GM19239 (cell line): Measurements from ENCODE around the gene FNDC10.

Experiments used
- DNase-seq: peaks from one replicate; pipeline ENCODE4 v3.0.0; 2011; ENCODE audit warnings: low spot score; ENCODE audit not compliant: insufficient read length
- FAIRE-seq: peaks from 2 replicates; lab custom pipeline; 2011; peaks lifted over from hg19 to GRCh38; lab: Jason Lieb, UNC

Gene FNDC10

GRCh38 chr1:1553821-1554494 is 46.0 kb downstream of the FNDC10 start:
- FAIRE-seq (no peak), DNase-seq (no peak)

GRCh38 chr1:1552263-1552639 is 47.7 kb downstream of the FNDC10 start:
- DNase-seq (no peak), FAIRE-seq (no peak)

DNA sequence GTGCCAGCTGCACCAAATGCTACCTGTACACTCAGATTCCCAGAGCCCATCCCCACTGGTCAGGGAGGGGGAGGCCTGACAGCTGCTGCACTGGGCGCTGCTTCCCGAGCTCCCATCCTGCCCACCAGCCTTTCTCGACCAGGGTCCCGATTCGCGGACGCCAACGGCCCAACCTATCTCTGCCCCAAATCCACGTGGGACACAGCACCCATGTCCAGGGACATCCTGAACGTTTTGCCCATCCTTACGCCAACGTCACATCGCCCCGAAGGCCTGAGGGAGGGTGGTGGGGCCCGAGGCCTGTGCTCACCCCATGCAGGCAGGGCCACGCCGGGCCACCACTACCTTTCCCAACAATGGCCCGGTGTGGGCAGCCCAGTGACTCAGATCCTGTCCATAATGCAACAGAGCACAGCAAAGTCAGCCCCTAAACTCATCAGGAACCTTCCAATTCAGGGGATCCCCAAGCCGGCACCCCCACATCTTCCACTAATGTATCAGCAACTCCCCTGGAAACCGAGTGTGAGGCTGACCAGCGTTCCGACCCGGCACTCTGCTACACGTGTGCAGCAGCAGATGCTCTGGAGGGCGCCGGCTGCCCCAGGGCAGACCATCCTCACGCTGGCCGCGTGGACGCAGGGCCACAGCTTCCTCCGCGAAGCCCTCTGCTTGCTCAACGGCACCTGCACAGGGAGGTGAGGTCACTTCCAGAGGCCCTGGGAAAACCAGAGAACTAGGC is 48.2 kb downstream of the FNDC10 start:
- DNase-seq = no peak
- no peak for FAIRE-seq

DNA sequence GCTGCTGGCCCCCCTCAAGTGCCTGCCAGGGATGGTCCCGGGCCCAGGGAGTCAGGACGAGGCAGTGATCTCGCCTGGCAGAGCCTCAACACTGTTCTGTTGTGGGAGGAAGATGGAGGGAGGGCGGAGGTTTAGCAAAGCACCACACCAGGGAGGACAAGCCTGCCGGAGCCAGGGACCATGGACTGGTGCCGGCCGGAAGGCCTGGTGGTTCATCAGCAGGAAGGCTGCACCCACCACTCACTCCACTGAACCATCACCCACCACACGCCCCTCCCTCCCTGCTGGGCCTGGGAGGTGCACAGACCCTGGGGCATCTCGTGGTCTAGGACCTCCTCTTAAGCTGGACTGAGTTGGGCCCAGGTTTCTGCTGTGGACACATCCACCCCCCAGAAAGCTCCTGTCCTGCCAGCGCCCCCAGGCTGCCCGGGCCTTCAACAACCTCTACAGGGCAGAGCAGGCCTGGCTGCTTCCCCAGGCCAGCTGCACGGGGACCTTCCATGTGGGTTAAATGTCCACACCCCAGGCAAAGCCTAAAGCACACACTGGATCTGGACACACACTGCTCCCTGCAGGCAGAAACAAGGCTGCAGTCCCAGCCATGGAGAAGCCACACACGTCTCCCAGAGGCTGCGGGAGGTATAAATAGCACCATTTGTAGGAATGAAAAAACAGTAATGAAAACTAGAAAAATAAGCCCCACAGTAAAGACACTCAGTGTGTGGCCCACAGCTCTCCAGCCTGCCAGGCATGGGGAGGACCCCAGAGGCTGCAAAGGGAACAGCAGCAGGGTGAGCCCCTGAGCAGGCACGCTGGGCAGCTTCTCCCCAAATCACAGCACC is 49.1 kb downstream of the FNDC10 start:
- FAIRE-seq = no peak
- no peak for DNase-seq

GRCh38 chr1:1550087-1550486 is 49.8 kb downstream of the FNDC10 start:
- DNase-seq (no peak), FAIRE-seq (no peak)

DNA sequence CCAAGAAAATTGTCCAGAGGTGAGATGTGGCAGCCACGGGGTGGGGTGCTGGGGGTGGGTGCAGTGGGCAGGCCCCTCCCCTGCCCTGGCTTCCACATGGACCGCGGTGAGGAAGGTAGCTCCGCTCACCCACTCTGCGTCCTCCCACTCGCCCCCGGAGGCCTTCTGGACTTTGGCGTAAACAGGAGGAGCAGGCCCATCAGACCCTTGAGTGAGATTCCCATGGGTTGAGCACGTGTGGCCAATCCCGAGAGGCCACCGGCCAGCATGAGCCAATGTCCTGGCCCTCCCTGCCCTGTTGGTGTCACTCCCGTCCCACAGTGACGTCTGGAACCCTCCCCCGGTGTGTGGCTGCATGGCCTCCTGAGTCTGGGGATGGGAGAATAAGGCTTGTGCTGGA is 51.3 kb downstream of the FNDC10 start:
- FAIRE-seq = no peak
- no peak for DNase-seq
